DMS53 treated with DMSO at 0.1 percent for 48 hours (cell line): ENCODE measurements around the gene MTERF1.
"Not testable (repeated sequence)": the region's sequence is repeated elsewhere in the genome, so short reads cannot be mapped to it uniquely, and the experiment has no call there.

Source experiments
- DNase-seq: peaks from one replicate; lab custom pipeline; 2025; ENCODE audit not compliant: unreplicated experiment; lab: John Stamatoyannopoulos, UW

The MTERF1 gene

DNA sequence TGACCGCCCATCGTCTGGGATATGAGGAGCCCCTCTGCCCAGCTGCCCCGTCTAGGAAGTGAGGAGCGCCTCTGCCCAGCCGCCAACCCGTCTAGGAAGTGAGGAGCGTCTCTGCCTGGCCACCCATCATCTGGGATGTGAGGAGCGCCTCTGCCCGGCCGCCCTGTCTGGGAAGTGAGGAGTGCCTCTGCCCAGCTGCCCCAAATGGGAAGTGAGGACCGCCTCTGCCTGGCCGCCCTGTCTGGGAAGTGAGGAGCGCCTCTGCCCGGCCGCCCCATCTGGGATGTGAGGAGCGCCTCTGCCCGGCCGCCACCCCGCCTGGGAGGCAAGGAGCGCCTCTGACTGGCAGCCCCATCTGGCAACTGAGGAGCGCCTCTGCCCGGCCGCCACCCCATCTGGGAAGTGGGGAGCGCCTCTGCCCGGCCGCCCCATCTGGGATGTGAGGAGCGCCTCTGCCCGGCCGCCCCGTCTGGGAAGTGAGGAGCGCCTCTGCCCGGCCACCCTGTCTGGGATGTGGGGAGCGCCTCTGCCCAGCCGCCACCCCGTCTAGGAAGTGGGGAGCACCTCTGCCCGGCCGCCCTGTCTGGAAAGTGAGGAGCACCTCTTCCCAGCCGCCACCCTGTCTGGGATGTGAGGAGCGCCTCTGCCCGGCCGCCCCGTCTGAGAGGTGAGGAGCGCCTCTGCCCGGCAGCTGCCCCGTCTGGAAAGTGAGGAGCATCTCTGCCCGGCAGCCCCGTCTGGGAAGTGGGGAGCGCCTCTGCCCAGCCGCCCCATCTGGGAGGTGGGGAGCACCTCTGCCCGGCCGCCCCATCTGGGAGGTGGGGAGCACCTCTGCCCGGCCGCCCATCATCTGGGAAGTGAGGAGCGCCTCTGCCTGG is 7.1 kb upstream of the MTERF1 start:
- DNase-seq, result not testable (repeated sequence)

DNA sequence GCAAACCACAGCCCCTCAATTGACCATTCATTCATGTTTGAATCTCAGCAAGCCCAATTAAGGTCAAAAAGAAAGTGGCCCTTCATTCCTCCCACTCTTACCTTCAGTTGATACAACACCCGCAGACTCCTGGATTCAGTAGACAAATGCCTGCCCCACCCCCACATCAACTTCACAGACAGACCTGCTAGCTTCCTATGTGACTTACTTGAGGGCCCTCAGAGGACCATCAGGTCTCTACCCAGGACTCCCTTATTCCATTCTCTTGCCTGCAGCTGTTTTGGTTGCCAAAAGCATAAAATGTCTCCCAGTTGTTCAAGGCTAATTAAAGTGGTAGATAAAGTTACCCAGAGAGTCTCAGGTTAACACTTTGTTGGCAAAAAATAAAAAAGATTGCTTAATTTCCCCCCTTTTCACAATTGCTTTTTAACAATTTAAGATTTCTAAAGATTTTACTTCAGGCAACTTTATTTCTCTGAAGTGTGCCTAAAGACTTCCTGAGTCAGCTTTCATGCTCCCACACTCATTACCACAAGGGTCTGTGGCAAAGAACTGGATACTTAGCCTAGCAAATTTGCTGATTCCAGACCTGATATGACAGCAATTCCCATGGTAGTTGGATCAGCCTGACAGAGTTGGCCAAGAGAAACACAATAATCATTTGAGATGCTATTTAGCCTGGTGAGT is 3.3 kb upstream of the MTERF1 start:
- no peak for DNase-seq

DNA sequence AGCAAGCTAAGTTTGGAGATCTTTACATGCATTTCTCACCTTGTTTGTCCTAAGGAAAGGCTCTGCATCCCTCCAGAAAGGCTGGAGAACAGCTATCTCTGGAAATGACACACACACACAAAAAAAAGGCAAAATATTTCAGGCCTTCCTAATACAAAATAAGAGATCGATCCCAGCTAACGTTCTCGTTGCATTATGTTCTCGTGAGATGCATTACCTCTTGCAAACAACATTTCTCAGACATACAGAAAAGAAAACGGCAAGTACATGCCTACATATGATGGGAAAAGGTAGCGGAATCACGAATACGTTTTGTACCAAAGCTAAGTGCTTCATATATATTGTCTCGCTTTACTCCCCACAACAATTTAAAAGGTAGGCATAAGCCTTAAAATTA is 488 bp downstream of the MTERF1 start:
- DNase-seq, result no peak

DNA sequence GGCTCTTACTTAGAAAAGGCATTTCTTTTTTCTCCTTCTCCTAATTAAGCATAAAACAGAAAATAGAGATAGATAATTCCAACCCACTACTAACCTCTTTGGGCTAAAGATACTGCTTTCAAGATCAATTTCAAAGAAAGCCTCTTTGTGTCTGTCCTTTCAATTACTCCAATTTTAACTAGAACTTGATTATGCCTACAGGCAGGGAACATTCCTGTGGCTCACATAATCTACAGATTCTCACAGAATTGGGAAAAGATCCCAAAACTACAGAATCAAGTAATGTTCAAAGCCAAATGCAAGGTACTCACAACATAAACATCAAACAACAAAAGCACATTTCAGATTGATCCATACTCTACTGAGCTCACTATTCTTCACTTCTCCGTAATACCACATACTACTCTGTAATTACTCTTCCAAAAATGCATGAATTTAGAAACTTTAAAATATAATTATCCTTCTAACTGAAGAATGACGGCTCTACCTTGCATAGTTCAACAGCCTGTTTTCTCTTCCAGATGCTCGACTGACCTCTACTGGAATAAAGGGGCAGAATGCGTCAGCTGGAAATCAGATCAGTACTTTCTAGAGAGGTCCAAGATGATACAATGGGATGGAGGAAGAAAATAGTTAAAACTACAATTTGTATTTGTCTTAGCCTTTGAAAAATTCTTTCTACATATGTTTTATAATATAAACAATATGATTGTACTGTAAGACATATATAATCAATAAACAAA is 3.9 kb downstream of the MTERF1 start:
- no peak for DNase-seq

DNA sequence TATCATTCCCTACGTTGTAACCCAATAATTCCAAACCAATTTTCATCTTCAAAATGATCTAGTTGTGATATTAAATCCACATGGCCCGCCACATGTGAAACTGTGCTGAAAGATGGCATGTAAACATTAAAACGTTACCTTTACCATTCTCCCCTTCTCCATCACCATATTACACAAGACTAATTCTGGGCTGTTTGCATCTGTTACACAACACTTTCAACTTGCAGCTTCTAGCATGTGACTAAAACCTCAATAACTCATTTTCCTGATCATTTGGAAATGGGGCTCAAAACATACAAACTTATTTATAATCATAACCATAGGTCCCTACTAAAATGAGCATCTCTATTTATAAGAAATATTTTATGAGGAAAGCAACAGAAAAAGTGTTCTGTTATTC is 4.7 kb downstream of the MTERF1 start:
- DNase-seq, result no peak

DNA sequence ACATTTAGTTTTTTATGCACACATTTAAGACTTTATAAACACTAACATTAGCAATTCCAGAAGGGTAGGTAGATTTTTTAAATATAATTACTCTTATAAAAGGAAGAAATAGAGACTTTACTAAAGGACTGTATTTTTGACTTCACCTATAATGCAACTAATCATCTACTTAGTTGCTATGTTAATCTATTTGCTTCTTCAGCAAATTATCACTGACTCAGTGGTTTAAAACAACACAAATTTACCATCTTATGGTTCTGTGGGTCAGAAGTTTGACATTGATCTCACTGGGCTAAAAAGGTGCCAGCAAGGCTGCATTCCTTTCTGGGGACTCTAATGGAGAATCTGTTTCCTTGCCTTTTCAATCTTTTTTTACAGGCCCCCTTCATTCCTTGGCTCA is 7.6 kb downstream of the MTERF1 start:
- no peak for DNase-seq

DNA sequence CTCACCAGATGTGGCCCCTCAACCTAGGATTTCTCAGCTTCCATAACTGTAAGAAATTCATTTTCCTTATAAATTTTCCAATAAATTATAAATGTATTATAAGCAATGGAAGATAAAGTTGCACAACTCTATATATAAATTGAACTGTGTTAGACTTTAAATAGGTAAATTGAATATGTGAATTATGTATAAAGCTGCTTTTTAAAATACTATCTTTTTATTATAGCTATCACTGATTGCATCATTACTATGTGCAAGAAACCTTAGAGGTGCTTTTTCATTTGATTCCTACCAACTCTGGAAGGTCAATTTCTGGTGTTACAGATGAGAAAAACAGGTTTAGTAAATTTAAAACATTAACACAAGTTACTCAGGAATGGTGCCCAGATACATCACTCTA is 8.4 kb downstream of the MTERF1 start:
- DNase-seq, result no peak

DNA sequence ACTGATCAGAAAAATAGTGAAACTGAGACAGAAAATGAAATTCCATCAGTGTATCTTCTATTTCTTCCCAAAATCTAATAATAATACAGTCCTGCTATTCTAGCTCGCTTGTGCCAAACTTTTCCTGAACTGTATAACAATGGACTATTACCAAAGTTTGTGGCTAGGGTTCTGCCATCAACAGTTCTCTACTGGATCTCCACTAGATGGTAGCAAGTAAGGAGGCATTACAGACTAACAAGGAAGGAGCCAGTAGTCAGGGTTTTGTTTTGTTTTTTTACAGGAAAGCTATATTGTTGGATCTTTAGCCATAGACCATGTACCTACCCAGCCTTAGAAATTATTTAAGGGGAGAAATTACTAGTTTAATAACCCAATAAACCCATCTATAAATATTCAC is 10.8 kb downstream of the MTERF1 start:
- DNase-seq, result no peak

DNA sequence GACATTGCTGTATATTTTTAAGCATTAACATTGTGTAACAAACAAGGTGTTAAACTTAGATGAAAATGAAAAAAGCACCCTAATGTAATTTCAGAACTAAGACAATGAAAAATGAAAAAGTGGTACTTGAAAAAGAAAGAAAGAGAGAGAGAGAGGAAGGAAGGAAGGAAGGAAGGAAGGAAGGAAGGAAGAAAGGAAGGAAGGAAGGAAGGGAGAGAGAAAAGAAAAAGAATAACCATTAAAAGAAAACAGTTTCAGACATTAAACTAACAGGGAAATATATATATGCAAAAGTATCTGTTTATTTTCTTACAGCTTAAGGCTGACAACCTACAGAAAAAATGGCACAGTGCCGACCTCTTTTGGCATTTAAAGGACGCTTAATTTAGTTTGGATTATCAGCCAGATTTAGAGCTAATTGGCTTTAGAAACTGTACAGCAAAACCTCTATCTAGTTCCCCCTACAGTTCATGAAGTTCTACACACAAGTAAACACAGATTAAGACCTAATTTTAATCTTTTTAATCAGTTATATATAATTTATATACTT is 13.8 kb downstream of the MTERF1 start:
- DNase-seq, result no peak

DNA sequence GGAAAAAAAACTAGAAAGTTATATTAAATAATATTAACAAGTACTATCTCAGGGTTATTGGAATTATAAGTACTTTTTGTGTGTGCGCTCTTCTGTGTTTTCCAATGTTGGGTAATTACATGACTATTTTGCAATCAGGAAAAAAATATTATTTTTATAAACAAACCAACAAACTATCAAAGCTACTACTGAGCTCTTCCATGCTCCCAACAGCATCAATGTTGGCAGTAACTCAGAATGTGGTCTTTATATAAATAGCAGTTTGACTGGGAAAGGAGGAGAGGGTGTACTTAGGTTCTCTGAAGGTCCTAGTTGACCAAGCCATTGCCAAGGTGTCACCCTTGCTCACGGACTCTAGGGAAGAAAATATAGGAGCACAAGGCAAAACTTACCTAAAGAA is 15.0 kb downstream of the MTERF1 start:
- DNase-seq, result no peak

DNA sequence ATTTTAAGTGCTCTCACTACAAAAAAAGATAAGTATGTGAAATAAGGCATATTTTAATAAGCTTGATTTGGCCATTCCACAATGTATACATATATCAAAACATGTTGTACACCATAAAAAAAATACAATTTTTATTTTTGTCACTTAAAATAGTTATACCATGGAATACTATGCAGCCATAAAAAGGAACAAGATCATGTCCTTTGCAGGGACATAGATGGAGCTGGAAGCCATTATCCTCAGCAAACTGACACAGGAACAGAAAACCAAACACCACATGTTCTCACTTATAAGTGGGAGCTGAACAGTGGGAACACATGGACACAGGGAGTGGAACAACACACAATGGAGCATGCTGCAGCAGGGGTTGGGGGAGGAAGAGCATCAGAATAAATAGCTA is 15.9 kb downstream of the MTERF1 start:
- DNase-seq, result not testable (repeated sequence)

DNA sequence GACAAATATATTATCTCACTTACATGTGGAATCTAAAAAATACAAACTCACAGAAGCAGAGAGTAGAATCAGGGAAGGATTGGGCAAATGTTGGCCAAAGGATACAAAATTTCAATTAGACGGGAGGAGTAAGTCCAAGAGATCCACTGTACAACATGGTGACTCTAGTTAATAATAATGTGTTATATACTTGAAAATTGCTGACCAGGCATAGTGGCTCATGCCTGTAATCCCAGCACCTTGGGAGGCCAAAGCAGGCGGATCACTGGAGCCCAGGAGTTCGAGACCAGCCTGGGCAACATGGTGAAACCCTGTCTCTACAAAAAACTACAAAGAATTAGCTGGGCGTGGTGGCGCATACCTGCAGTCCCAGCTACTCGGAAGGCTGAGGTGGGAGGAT is 16.4 kb downstream of the MTERF1 start:
- no peak for DNase-seq

DNA sequence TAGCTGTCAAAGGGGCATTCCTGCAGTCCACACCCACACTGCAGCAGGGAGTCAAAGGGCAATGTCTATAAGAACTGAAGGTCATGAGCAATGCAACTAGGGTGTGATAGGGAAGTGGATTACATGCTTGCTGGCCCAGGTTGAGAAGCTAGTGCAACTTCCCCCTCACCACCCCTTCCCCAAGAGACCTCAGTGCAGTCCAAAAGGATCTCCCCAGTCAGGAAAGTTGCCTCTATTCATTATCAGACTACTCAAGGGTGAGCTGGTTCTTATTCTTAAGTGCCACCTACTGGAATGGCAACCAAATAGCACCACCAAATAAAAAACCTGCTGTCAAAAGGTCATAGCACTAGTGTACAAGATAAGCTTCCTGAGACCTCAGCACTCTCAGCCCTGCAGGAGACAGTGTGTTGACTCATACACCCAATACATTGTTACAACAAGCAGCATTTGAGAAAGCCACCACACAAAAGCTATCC is 28.2 kb downstream of the MTERF1 start:
- DNase-seq, result peak; percentile 35

DNA sequence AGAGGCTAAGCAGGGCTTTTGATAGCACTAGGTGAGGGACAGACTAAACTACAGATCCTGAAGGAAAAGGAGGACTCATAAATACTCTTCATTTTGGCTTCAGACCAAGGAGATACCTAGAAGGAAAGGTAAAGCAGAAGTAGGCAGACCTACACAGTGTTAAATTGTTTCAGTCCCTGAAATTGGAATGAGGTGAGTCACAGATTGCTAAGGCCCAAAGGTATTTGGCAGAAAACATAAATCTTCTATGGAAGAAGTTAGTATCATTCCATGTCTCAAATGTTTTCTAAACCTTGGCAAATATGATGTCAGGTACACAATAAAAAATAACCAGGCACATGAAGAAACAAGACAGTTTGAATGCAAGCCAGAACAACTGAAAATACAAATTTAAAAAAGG is 30.0 kb downstream of the MTERF1 start:
- DNase-seq, result no peak

DNA sequence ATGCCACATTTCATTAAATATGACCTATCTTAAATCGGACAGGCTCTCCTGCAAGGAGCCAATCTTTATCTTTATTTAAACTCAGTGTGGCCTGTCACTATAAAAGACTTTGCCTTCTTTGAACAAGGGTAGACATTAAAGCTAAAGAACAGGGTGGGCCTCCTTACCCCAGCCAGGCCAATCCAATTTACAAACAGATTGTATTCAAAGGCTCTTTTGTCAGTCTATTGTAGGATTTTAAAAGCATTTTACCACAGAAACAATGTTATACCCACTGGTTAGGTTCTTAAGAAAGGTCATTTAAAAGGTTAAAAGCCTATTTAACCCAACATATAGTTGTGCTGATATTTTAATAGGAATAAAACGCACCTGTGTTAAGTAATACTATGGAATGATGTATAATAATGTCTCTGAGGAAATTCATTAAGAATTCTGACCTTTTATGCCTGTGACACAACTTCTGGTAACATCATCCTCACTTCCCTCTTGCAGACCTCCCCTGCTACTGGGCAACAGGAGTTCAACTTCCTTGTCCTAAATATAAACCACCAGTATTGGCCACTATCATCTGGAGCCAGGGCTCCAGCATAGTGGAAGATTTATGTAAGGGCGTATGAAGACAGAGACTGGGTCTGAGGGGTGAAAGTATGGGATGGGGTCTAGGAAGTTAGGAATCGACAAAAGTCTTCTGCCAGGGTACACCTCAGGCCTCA is 32.5 kb downstream of the MTERF1 start:
- DNase-seq, result no peak

DNA sequence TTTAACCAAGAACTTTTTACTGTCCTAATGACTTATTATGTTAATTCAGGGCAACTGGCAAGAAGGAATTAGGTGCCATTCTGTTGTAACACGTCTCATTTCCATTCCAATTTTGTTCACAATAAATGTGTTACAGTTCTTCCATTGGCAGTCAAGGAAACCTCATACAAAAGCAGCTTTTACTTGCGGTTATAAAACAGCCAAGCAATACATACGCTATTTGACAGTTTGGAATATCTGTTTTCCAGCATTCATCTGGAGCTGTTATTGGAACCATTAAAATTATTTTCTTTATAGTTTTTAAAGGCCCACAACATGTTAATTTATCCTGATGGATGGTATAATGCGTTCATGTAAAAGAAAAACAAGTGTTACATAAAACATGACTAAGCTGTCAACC is 33.3 kb downstream of the MTERF1 start:
- no peak for DNase-seq

DNA sequence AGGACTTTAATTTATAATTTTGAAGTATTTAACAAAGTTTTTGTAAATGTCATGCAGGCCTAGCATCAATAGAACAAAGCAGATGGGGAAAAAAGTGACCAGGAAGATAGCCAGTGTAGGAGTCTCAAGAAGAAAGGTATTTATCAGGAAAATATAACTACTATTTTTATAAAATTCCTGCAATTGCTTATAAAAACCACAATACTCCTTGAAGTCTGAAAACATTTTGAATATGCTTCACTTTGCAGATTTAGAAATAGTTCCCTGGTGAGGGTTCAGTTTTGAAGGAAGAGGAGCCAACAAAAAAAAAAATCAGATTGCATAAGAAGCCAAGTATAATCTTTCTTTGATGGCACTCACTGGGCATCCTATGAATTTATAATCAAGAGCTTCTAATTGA is 34.1 kb downstream of the MTERF1 start:
- no peak for DNase-seq

DNA sequence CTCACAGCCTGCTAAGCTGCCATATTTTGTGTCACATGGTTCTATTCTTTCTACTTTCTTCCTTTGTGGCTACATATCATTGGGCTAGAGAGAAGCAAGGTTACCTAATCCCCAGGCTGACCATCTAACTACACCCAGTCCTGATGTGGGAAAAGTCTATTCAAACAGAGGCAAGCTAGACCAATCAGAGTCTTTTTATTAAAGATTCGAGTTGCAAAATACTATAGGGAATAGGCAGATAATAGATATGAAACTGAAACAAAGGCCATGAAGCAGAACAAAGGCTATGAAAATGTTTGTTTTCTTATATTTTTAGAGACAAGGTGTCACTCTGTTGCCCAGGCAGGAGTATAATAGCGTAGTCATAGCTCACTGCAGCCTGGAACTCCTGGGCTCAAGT is 36.7 kb downstream of the MTERF1 start:
- no peak for DNase-seq

DNA sequence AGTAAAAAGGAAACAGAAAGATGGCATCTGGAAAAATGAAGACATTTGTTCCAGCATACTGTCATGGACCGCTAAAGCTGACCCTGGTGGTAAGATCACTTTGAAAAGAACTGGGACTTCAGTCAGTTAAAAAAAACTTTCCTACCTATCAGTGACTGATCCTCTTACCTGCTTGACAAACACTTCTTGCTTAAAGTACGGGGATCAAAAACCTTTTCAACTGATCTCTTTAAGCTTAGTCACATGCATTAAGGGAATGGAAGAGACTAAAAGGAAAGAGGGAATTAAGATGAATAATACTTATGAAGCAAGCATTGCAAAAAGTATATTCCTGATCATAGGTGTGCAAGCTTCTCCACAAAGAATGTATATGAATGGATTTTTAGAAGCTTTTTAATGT is 42.1 kb downstream of the MTERF1 start:
- DNase-seq, result no peak

DNA sequence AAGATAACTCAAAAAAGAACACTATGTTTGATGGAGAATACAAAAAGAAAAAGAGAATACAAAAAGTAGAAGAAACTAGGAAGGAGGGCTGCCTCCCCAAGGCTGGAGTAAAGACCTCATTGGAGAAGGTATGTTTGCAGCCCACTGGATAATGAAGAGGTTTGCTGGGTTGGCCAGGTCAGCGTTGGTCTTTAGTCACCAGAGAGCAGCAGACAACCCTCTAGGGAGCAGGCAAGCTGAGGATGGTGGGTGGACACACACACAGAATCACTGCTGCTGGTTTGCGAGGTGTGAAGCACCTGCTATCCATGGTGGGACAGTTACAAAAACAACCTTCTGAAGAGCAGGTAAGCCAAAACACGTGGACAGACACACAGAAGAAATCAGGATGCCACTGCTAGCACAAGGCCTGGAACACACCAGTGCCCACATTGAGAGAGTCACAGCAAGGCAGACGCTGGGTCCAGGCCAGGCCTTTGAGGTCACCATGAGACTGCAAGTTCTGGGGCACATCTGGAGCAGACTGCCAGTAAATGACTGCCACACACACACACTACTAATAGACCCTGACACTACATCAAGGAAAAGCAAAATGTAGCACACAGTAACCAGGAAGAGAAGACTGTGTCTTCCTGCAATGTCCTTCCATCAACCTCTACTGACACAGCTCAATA is 43.0 kb downstream of the MTERF1 start:
- no peak for DNase-seq
